Stimulated activated CD8-positive, alpha-beta memory T cell treated with anti-CD3 and anti-CD28 coated beads, Interleukin-4, amount 100 ng/mL, for 24 hours (primary cell): ENCODE measurements around the gene KRT79.
"Not testable (repeated sequence)": the region's sequence is repeated elsewhere in the genome, so short reads cannot be mapped to it uniquely, and the experiment has no call there.

Source experiments
- DNase-seq: peaks from one replicate; pipeline ENCODE4 v3.0.0-alpha.2; 2020; ENCODE audit warnings: low read depth

The KRT79 gene

GRCh38 chr12:52805739-52806138 is 28.4 kb downstream of the KRT79 start:
- no peak for DNase-seq

GRCh38 chr12:52805000-52805399 is 29.1 kb downstream of the KRT79 start:
- DNase-seq = no peak

GRCh38 chr12:52802442-52802841 is 31.7 kb downstream of the KRT79 start:
- no peak for DNase-seq

DNA sequence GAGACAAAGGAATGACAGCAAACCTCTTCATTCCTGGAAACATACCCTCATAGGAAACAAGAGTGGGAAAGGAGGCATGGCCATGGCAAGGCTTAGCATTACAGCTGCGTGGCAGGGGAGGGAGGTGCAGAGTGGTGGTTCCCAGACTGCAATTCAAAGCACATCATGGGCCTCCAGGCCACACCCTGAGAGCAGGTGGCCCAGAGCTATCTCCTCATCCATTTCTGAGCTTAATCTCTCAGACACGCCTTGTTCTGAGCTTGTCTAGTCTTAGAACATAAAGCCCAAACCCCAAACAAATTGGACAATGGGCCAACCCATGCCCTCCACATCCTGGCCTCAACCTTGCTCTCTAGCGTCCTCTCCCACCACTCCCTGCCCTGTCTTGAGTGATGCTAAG is 32.3 kb downstream of the KRT79 start:
- DNase-seq = no peak

GRCh38 chr12:52800259-52800917 is 33.7 kb downstream of the KRT79 start:
- DNase-seq = no peak

DNA sequence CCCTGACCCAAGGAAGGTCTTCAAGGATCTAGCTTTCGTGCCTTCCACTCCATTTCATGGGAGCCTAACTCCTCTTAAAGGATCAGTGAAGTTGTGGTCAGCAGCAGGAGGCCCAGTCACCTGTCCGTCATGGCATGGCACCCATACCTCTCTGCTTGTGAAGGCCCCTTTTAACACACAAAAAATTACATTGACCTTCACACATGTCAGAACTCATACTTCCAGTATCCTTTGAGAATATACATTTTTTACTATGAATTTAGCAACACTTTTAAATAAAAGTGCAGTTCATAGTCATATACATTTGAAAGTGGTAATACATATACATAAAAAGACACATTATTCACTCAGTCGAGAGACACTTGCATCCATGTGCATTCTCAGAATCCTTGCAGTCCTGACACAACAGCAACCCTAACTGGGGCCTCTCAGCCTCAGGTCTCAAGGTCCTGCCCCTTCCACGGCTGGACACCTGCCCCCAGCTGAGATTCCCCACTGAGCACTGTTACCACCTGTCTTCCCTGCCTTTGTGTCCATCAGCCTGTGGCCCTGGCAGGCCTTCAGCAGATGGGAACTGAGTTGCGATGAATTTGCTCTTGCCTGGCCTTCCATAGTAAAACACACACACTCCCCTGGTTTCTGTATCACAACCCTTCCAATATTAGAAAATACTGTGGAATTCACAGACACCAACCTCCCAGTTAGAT is 34.5 kb downstream of the KRT79 start:
- DNase-seq = no peak

DNA sequence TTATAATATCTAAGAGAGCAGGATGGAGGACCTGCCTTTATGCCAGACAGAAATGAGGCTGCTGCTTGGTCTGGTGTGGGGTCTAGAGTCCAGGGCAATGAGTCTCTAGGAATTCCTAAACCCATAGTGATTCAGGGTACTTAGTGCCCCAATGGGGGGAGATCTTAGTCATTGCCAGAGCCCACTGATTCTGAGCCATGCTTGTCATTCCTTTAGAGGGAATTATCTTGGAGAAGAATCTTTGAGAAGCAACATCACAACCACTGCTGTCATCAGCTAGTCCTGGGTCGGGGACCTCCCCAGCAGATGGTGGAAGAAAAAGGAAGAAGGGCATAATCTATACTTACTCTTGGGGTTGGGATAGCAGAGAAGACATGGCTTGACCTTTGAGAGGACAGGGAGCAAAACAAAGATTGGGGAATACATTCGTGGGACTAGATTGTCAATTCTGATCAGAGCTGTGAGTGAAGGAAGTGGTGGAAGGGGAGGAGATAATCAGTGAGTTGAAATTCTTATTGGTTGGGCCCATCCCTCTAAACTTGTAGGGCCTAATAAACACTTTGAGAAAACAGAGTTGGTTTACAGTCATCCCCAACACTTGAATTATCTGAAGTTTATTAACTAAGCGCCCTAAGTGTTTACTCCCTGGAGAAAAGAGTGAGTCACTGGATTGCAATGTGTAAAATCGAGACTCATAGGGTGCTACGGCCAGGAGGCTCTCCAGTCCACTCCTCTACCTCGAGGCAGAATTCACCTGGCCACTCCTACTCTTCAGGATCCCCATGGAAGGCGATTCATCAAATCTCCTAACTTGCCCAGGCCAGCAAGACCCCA is 35.2 kb downstream of the KRT79 start:
- no peak for DNase-seq

DNA sequence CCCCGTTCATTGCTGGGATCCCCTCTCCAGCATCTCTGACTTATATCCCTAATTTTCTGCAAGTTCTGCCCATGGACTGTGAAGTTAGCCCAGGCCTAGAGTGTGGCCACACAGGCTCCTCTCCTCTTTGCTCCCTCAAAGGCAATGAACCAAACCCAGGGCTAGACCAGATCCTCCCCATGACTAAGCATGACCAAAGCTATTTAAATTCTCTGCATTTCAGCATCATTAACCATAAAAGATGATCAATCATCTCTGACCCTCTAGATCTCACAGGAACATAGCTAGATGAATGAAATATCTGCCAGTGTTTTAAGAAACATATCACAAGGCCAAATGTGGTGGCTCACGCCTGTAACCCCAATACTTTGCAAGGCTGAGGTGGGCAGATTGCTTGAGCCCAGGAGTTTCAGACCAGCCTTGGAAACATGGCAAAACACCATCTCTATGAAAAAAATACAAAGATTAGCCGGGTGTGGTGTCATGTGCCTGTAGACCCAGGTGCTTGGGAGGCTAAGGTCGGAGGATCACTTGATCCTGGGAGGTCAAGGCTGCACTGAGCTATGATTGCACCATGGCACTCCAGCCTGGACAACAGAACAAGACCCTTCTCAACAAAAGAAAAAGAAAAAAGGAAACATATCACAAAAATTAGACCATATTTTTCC is 36.0 kb downstream of the KRT79 start:
- no peak for DNase-seq

- no peak for DNase-seq
These were observed 36.6 kb downstream of the KRT79 start for GRCh38 chr12:52797529-52797894.

DNA sequence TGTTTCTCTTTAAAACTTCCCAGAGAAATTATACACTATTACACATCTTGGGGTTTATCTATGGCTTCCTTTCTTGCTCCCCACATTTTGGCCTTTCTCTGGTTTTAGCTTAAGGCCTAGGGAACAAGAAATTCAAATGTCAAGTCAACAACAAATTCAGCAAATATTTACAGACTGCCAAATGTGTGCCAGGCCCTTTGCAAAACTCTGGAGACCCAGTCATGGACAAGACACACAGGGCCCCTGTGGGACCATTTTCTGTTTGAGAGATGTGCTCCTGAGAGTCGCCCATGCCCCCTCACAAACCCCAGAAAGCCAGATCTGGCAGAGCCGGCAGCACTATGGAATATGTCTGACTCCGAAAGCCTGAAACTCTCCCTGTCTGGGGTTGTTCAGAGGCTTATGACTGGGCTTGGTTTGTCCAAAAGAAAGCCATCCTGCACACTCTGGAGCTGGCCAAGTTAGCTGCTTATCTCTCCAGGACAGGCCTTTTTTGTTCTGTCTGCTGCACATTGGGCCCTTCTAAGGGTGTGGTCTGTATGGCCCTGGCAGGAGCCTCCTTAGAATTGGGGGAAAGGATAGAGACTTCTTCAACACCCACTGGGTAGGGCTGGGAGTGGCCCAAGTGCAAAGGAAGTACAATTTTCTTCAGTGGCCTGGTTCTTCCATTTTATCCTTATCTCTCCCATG is 37.1 kb downstream of the KRT79 start:
- DNase-seq = no peak

DNA sequence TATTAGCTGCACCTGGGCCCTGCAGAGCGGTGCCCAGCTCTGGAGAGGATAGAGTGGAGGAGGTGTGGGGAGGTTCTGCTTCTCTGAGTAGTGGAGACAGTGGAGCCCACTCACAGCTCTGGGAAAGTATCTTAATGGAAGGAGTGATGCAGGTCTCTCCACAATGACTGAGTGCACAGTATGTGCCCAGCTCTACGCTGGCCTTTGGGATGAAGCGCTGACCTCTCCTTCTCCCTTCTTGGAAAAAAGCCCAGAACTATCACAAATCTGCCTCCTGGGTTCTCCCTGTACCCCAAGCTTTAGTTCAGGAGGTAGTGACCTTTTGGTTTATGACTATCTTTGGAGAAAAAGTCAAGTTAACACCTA is 37.7 kb downstream of the KRT79 start:
- no peak for DNase-seq

- DNase-seq = no peak
These were observed 38.2 kb downstream of the KRT79 start, which contains the start of gene KRT3 for GRCh38 chr12:52795694-52796428. KRT3 (minus strand) TSS chr12:52796117; CDS start chr12:52796042, 75 bp downstream.

- not testable (repeated sequence) for DNase-seq
These were observed 38.8 kb downstream of the KRT79 start for GRCh38 chr12:52795332-52795674.

DNA sequence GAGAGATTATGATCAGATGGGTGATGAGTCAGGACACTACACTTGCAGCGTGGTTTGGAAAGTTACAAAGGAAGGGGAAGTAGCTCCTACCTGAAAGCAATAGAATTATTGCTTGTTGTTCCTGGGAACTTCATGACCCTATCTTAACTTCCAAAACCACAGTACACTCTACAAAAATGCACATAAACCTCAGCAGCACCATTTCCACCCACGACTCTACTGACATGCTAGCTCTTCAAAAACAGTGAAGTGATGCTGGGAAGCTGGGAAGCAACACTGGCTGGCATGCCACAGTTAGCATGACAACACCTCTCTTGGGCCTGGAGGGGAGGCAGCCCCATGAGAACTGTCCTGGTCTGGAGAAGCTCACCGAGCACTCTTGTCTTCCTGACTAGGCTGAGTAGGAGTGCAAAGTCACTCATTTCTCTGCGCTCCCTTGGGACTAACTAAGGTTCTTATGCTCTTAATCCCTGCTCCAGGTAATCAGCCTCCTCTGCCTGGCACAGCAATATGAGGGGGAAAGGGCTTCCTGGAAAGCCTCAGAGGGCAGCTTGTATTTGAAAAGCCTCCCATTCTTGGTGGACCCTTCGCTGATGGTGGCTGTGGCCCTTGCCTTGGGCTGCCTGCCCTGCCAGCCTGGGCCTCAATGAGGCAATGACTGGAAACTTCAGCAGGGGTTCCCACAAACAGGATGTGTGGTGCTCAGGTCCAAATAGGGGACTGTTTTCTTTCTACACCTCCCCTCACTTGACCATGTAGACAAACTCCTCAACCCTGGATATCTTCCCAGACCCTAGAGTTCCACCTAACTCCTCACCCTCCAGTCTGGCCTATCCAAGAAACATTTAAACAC is 39.4 kb downstream of the KRT79 start:
- DNase-seq = no peak

GRCh38 chr12:52792185-52793029 is 41.7 kb downstream of the KRT79 start:
- no peak for DNase-seq

DNA sequence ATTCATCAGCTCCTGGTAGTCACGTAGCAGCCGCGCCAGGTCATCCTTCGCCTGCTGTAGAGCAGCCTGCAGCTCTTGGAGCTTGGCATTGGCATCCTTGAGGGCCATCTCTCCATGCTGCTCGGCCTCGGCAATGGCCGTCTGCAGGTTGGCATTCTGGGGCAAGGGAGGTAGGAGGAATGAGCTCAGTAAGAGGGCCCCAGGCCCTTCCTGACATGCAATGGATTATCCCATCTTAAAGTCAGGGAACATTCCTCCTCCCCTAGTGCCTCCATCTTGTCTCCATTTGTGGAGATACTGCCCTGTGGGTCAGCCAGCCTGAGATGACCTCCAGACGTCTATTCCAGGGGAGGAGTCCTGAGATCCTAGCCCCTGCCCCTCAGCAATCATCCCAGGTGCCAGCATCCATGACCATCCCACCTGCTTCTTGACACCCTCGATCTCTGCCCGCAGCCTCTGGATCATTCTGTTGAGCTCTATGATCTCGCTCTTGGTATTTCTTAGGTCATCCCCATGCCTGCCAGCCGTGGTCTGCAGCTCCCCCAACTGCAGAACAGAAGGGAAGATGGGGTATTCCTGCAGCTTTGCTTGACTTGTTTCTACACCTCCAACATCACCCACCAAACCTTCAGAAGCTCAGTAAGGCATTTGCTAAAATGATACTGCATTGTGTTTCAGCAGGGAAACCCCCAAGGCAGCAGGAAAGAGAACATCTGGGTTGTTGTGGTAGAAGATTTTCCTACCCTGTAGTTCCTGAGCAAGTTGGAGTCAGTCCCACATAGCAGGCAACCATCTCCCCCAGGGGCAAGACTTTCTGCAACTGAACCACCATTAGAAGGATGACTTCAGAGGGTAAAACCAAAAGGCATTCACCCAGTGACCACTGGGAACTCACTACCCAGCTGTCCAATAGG is 42.6 kb downstream of the KRT79 start:
- DNase-seq = no peak

- DNase-seq = no peak
These were observed 43.5 kb downstream of the KRT79 start for GRCh38 chr12:52790427-52791270.
